HG03103 (cell line): ENCODE measurements around the gene RASL11B.
"Not testable (repeated sequence)": the region's sequence is repeated elsewhere in the genome, so short reads cannot be mapped to it uniquely, and the experiment has no call there.

Experiments used
- ATAC-seq: cut with Tn5 transposase; IDR thresholded peaks from one replicate; pipeline ENCODE4 v1.9.1; 2021; ENCODE audit warnings: low read depth; ENCODE audit not compliant: unreplicated experiment

RASL11B gene

GRCh38 chr4:52861879-52862616 is at the start of gene RASL11B:
RASL11B (plus strand) TSS chr4:52862317; CDS start chr4:52862508, 191 bp downstream.
- ATAC-seq = peak; percentile 98

- ATAC-seq = no peak
Observed at GRCh38 chr4:52813546-52813945, 48.6 kb upstream of the RASL11B start.

GRCh38 chr4:52822583-52822971 is 39.5 kb upstream of the RASL11B start:
- no peak for ATAC-seq

- ATAC-seq = no peak
Observed at GRCh38 chr4:52822972-52823701, 39.0 kb upstream of the RASL11B start.

GRCh38 chr4:52823702-52824092 is 38.4 kb upstream of the RASL11B start:
- no peak for ATAC-seq

GRCh38 chr4:52824270-52824602 is 37.9 kb upstream of the RASL11B start:
- no peak for ATAC-seq

GRCh38 chr4:52824603-52825459 is 37.3 kb upstream of the RASL11B start:
- no peak for ATAC-seq

- ATAC-seq = no peak
Observed at GRCh38 chr4:52825460-52826090, 36.5 kb upstream of the RASL11B start.

GRCh38 chr4:52833941-52834525 is 28.1 kb upstream of the RASL11B start:
- no peak for ATAC-seq

- not testable (repeated sequence) for ATAC-seq
Observed at GRCh38 chr4:52834641-52835456, 27.3 kb upstream of the RASL11B start.

GRCh38 chr4:52836120-52836519 is 26.0 kb upstream of the RASL11B start:
- ATAC-seq = no peak

- ATAC-seq = no peak
Observed at GRCh38 chr4:52836678-52837077, 25.4 kb upstream of the RASL11B start.

- no peak for ATAC-seq
Observed at GRCh38 chr4:52837716-52838558, 24.2 kb upstream of the RASL11B start.

- ATAC-seq = no peak
Observed at GRCh38 chr4:52838729-52839586, 23.2 kb upstream of the RASL11B start.

GRCh38 chr4:52840531-52841370 is 21.4 kb upstream of the RASL11B start:
- no peak for ATAC-seq

GRCh38 chr4:52841682-52842456 is 20.2 kb upstream of the RASL11B start:
- no peak for ATAC-seq
